Body of pancreas (tissue), 4 donors: ENCODE measurements around the gene MFSD6. TPM values are rescaled to one million over a fixed set of nuclear protein-coding genes. Genes with fewer than 3 reads are reported as not detected.

Source experiments
- ATAC-seq: fragments of 150-250 bp; one replicate; pipeline ENCODE4 v1.9.1; 2016
- DNase-seq, 4 donors: peaks; one replicate each; pipeline ENCODE4 v3.0.0-alpha.2; 2019
- H3K27ac ChIP-seq, 4 donors: fragments of 200-600 bp; sonication (generic); 1 replicate in 3 of 4; 2 replicates in 1 of 4; pipeline versions ENCODE4 v1.5.1 to v1.6.1; 2016 to 2019; ENCODE audit warnings: mild to moderate bottlenecking in 1 of 4, mixed read lengths in 1 of 4, moderate library complexity in 1 of 4
- H3K27me3 ChIP-seq, 2 donors: fragments of 200-600 bp; sonication (generic); one replicate each; pipeline ENCODE4 v1.6.0; 2016; ENCODE audit warnings: mild to moderate bottlenecking in 1 of 2
- H3K36me3 ChIP-seq, 2 donors: fragments of 200-600 bp; sonication (generic); replicated peaks in 1 of 2; 2 replicates each; pipeline ENCODE4 v1.5.1; 2016; ENCODE audit warnings: low read depth in 2 of 2; ENCODE audit not compliant: insufficient read depth in 1 of 2
- H3K4me1 ChIP-seq: fragments of 200-600 bp; sonication (generic); one replicate; pipeline ENCODE4 v1.6.0; 2016
- H3K4me3 ChIP-seq, 2 donors: fragments of 200-600 bp; sonication (generic); 1 replicate in 1 of 2; 2 replicates in 1 of 2; pipeline ENCODE4 v1.5.1; 2016 to 2019
- H3K9me3 ChIP-seq, 3 donors: fragments of 200-600 bp; sonication (generic); 1 replicate in 2 of 3; 2 replicates in 1 of 3; pipeline ENCODE4 v1.5.1; 2016
- CTCF ChIP-seq, 7 experiments: fragments of 450-650 bp in 4 of 7; fragments of 200-600 bp in 3 of 7; sonication (generic) in 3 of 7; IDR thresholded peaks; one replicate each; pipeline ENCODE4 v1.5.1; 2016 to 2019; ENCODE audit warnings: antibody characterized with exemption in 7 of 7
- POLR2A ChIP-seq, 3 donors: fragments of 450-650 bp; IDR thresholded peaks; one replicate each; pipeline ENCODE4 v1.6.1; 2016; ENCODE audit warnings: antibody characterized with exemption in 3 of 3, mild to moderate bottlenecking in 2 of 3
- WGBS, 2 donors: methylation state at CpG; one replicate each; pipeline ENCODE4 v1.1.5; 2017; 5-methylcytosine and 5-hydroxymethylcytosine counted together
- intact Hi-C: fragments of 100-400 bp; cut with DNase I; formaldehyde crosslinking; loops from one replicate; pipeline ENCODE4 v1.15.1; 2023
- total RNA-seq, 2 donors: library from RNA; depleted of rRNA; stranded (reverse); fragments of >200 nt; gene quantifications; one replicate each; pipeline ENCODE4 v1.1.0, GENCODE V29; 2016

Gene MFSD6
- total RNA-seq, 2 donors from 2014 or later: 38.7 to 46.8 TPM

DNA sequence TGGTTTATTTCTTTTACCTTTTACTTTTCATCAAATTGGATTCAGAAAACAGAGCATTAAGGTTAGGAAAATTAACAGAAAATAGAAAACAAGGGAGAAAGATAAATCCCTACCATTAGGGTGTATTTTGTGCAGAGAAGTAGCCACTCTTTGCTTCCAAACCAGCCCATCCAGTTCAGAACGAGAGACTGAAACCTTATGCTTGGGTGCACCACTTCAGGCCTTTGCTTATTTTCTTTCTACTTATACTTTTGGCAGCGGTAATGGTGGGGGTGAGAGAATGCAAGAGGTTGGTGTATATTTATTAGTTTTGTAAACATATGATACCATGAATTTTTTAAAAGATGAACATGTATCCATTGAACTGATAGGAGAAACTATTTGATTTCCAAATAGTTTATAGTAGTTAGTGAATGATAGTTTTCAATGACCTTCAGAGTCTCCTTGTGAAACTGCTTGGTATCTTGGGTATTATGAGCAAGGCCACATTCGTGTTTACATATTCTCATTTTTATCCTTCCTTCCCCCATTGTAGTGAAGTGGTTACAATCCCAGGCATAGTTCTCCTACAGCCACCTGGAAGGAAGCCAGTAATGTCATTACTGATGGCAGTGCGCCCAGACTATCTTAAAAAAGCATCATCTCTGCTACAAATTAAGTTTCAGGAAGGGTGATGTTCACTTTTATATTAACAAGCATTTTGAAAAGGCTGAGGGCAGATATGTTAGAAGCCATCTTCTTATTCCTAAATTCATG lies 60.8 kb downstream of the MFSD6 start:
- Histone ChIP-seq H3K4me3 (no peak overlapping the region), H3K27me3 (no peaks in the 10 kb centered on the region), H3K4me1 (peaks cover 24% of the 10 kb centered on the region), H3K9me3 (no peaks in the 10 kb centered on the region), H3K27ac (peak overlapping the region in 3 of 4 donors; percentile 15 to 51 (median 39)), H3K36me3 (peaks cover 0 to 4% of the 10 kb centered on the region in 2 donors)
- 41 to 43% methylated on average over 4 of the region's 4 CpGs for WGBS, 2 donors
- peak; percentile 85 for ATAC-seq
- TF ChIP-seq CTCF (IDR thresholded peaks at IDR 0.05) (no peak), POLR2A (IDR thresholded peaks at IDR 0.05) (no peak)
- intact Hi-C loops: no loop called here
- DNase-seq: peak; percentile 53 to 77 (median 66)

DNA sequence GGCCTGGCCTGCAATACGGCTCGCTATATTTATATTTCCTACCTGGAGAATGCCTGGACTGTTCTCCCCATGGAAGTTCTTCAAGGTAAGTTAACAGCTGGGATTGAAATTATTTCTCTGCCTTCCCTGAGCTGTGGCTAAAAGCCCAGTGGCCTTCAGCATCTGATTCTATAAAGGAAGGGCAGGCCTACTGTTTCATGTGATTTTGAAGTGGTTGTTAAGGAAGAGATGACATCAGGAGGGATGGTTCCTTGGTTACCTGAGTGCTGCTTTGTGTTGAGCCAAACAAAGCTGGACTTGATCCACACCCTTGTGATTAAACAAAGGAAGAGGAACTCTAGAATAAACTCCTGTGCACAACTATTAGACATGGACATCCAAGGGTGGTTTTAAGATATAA lies 61.6 kb downstream of the MFSD6 start:
- H3K9me3 ChIP-seq: no peaks in the 10 kb centered on the region
- intact Hi-C loops: no loop called here
- H3K4me1 ChIP-seq: peaks cover 24% of the 10 kb centered on the region
- ATAC-seq (peak; percentile 74), DNase-seq (peak in 1 of 4 donors; percentile 40)
- peak overlapping the region in 1 of 4 donors; percentile 51 for H3K27ac ChIP-seq
- peaks cover 0 to 4% of the 10 kb centered on the region in 2 donors for H3K36me3 ChIP-seq
- H3K27me3 ChIP-seq: no peaks in the 10 kb centered on the region
- H3K4me3 ChIP-seq: no peak overlapping the region
- 56 to 75% methylated on average over 2 of the region's 2 CpGs for WGBS, 2 donors
- TF ChIP-seq CTCF (IDR thresholded peaks at IDR 0.05): no peak
- TF ChIP-seq POLR2A (IDR thresholded peaks at IDR 0.05): peak in 1 of 3 donors; percentile 17

DNA sequence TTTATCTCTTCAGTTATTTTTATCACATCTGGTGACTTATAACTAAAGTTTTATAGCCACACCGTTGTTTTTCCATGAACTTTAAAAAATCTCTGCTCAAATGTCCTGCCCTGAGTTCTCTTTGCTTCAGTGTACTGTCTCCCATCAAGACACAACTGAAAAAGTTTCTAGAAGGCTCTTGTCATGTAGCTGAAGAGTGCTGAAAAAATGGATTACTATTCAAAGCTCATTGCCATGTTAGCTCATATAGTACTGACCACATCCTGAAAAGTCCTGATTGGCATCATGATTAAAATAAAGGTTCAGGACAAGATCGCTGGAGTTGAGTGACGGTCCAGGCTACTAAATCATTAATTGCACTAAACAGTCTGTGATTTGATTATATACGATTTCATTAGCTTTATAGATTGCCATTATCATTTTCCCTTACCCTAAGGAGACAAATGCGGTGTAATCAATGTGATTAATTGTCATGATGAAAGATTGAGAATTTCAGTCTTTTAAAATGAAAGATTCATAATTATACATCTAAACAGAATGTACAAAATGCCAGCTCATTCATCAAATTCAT lies 62.2 kb downstream of the MFSD6 start:
- Histone ChIP-seq H3K9me3 (no peaks in the 10 kb centered on the region), H3K27ac (peak overlapping the region in 1 of 4 donors; percentile 51), H3K27me3 (no peaks in the 10 kb centered on the region), H3K36me3 (peaks cover 0 to 4% of the 10 kb centered on the region in 2 donors), H3K4me1 (peaks cover 24% of the 10 kb centered on the region), H3K4me3 (no peak overlapping the region)
- intact Hi-C loops: no loop called here
- ATAC-seq (no peak), DNase-seq (no peak)
- TF ChIP-seq CTCF (IDR thresholded peaks at IDR 0.05) (no peak), POLR2A (IDR thresholded peaks at IDR 0.05) (no peak)
- WGBS, 2 donors: 81 to 88% methylated on average over 5 of the region's 5 CpGs

- ATAC-seq (peak; percentile 66), DNase-seq (no peak)
- no peak for TF ChIP-seq POLR2A (IDR thresholded peaks at IDR 0.05)
- no peak for TF ChIP-seq CTCF (IDR thresholded peaks at IDR 0.05)
- Histone ChIP-seq H3K36me3 (no peaks in the 10 kb centered on the region), H3K27me3 (no peaks in the 10 kb centered on the region), H3K4me1 (peaks cover 11% of the 10 kb centered on the region), H3K4me3 (no peak overlapping the region), H3K9me3 (no peaks in the 10 kb centered on the region), H3K27ac (peak overlapping the region in 3 of 4 donors; percentile 26 to 70 (median 45))
- intact Hi-C loops: no loop called here
- WGBS, 2 donors: 42 to 46% methylated on average over 4 of the region's 4 CpGs
Observed at GRCh38 chr2:190477661-190478454, 69.7 kb downstream of the MFSD6 start.
